Renal cortical epithelial cell (primary cell): Measurements from ENCODE around the gene XPNPEP2. TPM values are rescaled to one million over a fixed set of nuclear protein-coding genes. Genes with fewer than 3 reads are reported as not detected.

Source experiments
- DNase-seq: peaks from one replicate; pipeline ENCODE4 v3.0.0-alpha.2; 2011; ENCODE audit warnings: low read depth
- total RNA-seq: library from RNA; depleted of rRNA; stranded (reverse); fragments of >200 nt; gene quantifications from 2 replicates; pipeline ENCODE4 v1.2.3, GENCODE V29; 2014

XPNPEP2 gene
- total RNA-seq, 1 donor from 2014 or later: not detected

DNA sequence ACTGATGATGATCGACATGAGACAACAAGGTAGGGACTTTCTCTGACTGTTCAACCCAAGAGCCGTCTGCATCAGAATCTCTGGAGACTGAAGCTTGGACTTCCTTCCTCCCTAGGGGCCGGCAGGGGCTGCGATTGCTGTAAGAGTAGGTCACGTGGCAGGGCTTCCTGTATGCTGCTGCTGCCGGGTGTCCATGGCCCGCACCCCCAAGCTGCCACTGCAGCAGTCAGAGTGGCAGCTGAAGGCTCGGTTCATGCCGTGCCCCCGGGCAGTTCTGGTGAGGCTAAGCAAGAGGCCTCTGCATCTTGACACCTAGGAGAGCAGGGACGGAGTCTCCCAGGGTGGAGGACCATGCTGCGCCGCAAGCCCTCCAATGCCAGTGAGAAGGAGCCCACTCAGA, 41.0 kb downstream of the XPNPEP2 start, which contains the start of gene SASH3:
Gene SASH3, plus strand, starts transcription at position 203 of the 400 bp plus-strand sequence. Its CDS starts 149 bp downstream, at position 352.
- DNase-seq: no peak

GRCh38 chrX:129780441-129781105, 41.8 kb downstream of the XPNPEP2 start:
- no peak for DNase-seq

DNA sequence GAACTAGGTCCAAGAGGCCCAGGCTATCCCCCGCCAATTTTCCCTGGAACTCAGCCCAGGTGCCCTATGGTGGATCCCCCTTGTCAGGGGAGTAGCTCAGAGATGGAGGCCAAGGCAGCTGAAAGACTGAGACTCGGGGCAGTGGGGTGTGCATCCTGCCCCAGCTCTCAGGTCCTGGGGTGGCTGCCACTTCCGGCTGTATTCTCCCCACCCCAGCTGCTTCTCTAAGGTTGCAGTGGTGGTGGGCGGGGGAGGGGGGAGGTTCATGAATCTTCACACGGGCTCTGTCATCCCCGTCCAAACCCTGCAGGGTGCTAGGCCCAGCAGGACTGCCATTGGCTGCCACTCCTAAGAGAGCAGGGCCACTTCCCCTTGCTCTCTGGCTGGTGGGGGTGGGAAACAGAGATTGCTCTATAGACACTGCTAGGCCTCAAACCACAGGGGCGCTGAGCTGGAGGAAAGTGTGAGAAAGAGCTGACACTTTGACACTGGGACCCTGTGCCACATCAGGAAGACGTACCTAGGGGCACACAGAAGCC, 42.4 kb downstream of the XPNPEP2 start:
- DNase-seq: no peak

DNA sequence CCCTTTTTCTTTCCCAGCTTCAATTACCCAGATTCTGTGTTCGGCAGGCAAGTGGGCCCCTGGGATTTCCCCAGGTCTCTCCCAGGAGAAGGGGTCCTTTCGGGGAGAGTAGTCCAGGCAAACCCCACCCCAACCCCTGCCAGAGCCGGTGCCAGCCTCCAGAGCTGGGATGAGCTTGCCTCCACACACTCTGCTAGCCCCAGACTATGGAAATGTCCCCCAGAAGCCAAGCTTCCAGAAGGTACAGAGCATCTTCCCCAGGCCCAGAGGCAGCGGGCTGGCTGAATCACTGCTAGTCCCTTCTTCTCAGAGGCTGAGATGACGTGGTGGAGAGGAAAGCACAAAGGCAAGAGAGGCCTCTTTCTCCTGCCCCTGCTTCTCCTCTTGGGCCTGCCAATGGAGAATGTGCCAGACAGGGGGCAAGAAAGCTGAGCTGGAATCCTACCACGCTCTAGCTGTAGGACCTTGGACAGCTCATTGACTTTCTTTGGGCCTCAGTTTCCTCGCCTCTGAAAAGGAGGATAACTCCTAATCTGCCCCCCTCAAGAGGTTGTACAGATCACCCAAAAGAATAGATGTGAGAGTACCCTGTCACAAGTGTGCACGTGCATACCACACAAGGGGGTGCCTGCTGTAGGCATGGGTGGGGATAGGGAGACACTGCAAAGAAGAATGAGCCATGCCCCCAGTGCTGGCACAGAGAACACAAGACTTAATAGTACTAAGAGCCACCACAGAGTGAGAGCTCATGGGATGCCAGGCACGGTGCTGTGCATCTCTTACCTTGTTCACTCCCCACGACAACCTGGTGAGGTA, 43.1 kb downstream of the XPNPEP2 start:
- DNase-seq: no peak

GRCh38 chrX:129782706-129783105, 43.9 kb downstream of the XPNPEP2 start:
- no peak for DNase-seq

GRCh38 chrX:129783291-129783713, 44.5 kb downstream of the XPNPEP2 start:
- DNase-seq: no peak

DNA sequence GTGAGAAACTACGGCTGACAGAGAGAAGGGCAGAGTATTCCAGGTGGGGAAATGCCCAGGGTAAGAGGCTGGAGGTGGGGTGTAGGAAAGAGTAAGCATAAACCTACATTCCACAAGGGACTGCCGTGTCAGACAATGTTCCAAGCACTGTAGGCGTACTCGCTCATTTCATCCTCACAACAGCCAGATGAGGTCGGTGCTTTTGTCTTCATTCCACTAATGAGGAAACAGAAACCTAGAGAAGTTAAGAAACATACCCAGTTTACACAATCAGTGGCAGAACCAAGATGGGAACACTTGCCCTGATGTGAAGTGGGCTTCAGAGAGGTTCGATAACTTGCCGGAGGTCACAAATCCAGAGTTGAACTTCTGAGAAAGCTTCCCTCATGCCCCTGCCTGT, 45.6 kb downstream of the XPNPEP2 start:
- no peak for DNase-seq

- DNase-seq: no peak
Measured at GRCh38 chrX:129785160-129785947, 46.6 kb downstream of the XPNPEP2 start.

- no peak for DNase-seq
Measured at GRCh38 chrX:129786210-129786651, 47.5 kb downstream of the XPNPEP2 start.

- DNase-seq: no peak
Measured at GRCh38 chrX:129787336-129788055, 48.7 kb downstream of the XPNPEP2 start.

DNA sequence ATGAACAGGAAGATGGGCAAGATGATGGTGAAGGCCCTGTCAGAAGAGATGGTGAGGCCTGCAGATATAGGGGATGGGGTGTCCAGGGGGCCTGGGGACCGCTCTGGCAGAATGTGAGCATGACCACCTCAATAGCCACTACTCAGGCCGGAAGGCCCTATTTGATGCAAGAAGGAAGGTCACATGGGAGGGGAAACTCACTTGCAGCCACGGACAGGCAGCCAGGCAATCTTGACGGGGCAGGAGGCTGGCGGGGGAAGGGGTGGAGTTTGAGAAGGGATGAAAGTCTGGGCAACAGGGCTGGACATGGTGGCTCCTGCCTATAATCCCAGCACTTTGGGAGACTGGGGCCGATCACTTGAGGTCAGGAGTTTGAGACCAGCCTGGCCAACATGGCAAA, 49.7 kb downstream of the XPNPEP2 start:
- DNase-seq: no peak

- no peak for DNase-seq
Measured at GRCh38 chrX:129790146-129790545, 51.4 kb downstream of the XPNPEP2 start.

DNA sequence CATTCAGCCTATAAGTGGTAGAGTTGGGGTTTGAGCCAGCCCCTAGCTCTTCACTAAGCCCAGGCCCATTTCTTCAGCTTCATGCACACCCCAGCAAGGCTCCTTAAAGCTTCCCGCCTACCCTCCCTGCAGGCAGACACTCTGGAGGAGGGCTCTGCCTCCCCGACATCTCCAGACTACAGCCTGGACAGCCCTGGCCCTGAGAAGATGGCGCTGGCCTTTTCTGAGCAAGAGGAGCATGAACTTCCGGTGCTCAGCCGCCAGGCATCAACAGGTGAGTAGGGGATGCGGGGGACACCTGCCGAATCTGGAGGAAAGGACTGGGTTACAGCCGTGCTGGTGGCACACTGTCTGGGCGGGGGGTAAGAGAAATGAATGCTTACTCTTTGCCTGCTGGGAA, 52.0 kb downstream of the XPNPEP2 start:
- DNase-seq: no peak

- no peak for DNase-seq
Measured at GRCh38 chrX:129791336-129791735, 52.6 kb downstream of the XPNPEP2 start.

DNA sequence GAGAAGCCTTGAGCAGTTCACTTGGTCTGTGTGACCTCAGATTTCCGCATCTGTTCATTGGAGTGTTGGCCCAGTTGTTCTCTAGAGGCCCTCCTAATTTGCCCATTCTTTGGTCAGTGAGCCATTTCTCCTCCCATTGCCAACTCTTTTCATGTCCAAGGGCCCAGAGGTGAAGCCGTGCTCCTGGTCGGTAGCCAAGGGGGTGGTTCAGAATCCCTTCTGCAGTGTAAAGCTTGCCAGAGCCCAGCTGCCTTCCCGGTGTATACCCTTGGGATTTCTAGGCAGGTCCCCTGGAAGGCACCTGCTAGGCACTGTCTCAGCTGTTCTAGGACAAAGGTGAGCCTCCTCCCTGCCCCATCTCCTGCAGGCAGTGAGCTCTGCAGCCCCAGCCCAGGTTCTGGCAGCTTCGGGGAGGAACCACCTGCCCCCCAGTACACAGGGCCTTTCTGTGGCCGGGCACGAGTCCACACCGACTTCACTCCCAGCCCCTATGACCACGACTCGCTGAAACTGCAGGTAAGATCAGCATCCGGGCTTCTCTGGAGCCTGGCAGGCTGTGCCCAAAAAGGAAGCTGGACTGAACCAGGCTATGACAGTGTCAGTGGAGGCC, 53.3 kb downstream of the XPNPEP2 start:
- DNase-seq: no peak

GRCh38 chrX:129792586-129793291, 54.0 kb downstream of the XPNPEP2 start:
- DNase-seq: no peak

GRCh38 chrX:129793604-129794191, 54.9 kb downstream of the XPNPEP2 start:
- DNase-seq: no peak

DNA sequence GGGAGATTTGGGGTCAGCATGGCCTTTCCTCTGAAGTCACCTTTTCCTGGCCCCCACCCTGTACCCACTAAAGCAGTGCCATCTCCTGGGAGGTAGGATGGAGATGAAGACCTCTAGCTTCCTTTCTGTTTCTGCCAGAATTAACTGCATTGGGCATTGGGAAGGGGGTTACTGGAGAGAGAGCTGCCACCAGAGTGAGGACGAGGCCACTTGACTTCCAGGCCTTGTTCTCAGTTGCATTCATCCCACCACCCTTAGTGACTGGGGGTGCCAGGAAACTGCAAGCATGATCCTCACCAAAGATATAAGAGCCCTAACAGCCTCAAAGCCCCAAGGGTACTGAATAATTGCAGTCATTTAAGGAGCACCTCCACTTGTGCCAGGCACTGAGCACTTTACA, 56.8 kb downstream of the XPNPEP2 start:
- DNase-seq: no peak

DNA sequence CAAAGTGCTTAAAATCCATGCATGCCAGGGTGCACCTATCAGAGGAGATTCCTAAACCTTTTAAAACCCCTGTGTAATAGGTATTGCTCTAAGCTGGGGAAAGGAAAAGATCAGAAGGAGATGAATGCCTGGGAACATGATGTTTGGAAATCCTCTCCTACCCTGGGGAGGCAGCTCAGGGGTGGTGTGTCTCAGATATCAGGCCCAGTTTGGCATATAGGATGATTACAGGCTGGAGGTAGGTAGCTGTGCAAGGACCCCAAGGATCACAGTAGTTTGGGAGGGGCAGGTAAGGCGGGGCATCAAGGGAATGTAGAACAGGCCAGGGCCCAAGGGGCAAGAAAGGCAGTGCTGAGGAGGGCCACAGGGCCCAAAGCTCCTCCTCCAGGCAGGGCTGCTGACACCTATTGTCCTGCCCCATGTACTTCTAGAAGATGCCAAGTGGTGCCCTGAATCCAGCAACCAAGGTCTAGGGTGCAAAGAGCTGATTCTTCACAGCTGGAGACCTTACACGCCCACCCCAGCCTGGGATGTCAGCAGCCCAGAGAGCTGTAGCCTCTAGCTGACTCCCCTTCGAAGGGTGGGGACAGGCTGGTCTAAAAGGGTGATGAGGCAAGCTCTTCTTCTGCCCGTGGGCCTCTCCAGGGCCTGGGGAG, 58.6 kb downstream of the XPNPEP2 start:
- DNase-seq: no peak
